GM18907 (cell line): ENCODE measurements around the gene SLC2A1.
A peak's percentile ranks its signal among the peaks of the same experiment; 100 is the strongest.

Experiments used
- ATAC-seq: cut with Tn5 transposase; IDR thresholded peaks from one replicate; pipeline ENCODE4 v1.9.1; 2021; ENCODE audit warnings: mild to moderate bottlenecking, moderate library complexity; ENCODE audit not compliant: unreplicated experiment

Gene SLC2A1

GRCh38 chr1:42961312-42962091 is 2.8 kb upstream of the SLC2A1 start:
- no peak for ATAC-seq

DNA sequence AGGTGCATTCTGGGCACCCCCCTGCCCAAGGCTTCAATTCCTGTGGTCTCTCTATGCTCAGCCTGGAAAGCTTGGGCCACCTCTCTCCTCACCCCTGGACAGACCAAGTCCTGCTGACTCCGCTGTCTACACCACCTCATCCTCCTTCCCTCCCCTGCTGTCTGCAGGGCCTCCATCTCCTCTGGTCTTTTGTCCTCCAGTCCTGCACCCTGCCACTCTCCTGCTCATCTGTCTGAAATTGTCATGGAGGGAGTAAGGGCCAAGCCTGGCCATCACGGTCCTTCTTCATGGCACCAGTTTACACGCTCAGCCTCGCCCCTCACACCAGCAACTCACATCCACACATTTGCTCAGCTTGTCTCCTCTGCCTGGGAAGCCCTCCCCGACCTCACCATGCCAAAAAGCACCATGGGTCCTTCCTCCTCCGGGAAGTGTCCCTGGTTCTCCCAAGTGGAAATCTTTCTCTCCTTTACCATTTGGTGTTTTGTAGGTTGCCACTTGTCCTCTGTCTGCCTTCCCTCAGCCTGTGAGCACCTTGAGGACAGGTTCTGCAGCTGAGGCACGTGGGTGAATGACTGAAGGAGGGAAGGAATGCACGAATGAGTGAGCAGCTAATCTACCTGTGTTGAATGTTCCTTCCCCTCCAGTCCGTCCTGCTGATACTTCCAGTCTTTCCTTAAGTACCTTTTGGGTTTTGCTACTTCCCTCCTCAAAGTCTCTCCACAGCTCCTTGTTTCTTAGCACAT is 2.1 kb upstream of the SLC2A1 start:
- ATAC-seq = no peak

- no peak for ATAC-seq
Measured at GRCh38 chr1:42960122-42960390, 1.4 kb upstream of the SLC2A1 start.

- peak; percentile 64 for ATAC-seq
Measured at GRCh38 chr1:42957880-42958487, 684 bp downstream of the SLC2A1 start.

DNA sequence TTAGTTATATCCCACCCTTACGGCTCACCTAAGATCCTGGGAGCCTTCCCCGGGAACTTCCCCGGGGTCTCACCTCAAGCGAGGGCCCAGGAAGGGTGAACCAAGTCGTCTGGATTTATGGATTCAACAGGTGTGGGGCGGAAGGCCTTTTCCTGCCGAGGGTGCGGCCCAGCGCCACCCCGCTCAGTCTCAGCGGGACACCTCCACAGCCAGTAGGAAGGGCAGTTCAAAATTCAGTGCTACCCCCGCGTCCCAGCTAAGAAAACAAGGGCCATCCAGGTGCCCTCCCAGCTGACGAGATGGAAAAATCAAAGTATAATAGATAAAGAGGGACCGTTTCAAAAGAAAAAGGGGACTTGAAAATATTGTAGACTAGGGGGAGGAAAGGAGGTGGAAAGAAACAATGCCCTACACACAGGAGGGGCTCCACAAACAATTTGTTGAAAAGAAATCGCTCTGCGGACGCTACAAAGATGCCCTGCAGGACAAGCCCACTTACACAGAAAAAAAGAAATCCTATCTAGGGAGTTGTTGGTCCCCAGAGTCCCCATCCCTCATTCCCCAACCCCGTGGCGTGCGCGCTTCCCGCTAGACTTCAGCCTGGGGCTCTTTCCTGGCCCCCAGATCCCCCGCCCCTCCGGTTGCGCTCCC is 1.3 kb downstream of the SLC2A1 start:
- ATAC-seq = no peak

DNA sequence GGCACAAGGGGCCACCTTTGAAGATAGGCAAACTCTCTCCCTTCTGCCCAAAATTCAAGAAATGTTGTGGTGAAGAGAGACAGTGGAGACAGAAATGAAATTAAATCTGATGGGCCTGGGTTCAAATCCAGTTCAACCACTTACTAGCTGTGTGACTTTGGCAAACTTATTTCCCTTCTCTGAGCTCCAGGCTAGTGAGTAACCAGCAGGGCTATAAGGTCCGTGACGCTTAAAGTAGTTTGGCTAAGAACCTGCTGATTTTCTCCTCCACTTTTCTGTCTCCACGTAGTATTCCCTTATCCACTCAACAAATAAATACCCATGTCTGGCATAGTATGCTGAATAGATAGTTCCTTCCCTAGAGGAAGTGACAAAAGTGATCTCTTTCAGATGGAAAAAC is 1.9 kb downstream of the SLC2A1 start:
- no peak for ATAC-seq

- ATAC-seq = no peak
Measured at GRCh38 chr1:42955311-42956063, 3.2 kb downstream of the SLC2A1 start.

DNA sequence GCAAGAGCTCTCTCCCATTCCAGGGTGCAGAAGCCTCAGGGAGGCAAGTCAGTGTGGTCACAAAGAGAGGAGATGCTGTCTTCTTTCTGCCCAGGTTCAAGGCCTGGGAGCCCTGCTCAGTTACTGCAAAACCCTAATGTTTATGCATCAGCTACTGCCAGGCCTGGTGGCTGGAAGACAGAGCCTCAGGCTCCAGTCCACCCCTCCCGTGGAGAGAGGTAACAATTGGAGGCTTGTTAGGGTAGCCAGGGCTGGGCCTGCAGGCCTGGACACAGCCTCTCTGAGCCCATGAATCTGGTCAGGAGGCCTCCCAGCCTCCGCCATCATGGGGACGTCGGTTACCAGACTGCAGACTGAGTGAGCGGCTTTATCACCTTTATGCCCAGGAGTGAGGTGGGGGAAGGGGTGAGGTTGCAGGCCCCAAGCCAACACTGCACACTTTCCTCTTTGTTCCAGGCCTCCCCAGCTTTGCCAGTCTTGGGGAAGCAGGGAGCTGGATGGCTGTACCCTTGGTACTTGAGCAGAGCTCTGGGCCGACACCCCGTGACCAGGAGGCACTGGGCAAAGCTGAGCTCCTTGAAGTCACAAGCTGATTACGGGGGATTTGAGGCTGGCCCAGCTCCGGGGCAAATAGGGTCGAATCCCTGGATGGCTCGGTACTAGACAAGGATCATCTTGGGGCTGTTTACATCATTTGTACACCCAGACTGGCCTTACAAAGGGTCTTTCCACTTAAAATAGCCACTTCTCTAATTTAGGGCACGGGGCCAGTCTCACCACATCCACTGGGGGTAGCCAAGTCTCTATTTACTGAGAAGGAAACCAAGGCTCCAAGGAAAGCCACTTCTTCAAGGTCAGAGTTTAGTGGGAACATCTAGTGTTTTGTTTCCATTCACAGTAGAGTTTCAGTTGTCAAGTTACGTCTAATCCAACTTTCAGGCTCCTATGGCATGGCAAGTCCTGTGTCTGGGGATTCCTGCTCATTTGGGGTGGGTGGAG is 5.2 kb downstream of the SLC2A1 start:
- no peak for ATAC-seq

- peak; percentile 53 for ATAC-seq
Measured at GRCh38 chr1:42952303-42953001, 6.2 kb downstream of the SLC2A1 start.

- ATAC-seq = no peak
Measured at GRCh38 chr1:42951588-42951987, 7.1 kb downstream of the SLC2A1 start.

DNA sequence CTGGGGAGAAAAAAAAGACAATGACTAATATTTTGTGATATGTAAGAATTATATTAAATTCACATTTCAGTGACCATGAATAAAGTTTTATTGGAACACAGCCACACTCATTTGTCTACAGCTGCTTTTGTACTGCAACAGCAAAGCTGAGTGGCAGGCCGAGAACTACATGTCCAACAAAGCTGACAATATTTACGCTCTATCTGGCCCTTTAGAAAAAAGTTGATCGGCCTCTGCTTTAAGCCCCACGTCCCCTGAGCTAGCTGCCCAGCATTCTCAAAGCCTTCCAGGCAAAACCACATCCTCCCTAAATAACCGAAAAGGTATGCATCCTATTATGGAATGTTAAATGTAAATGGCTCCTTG is 8.6 kb downstream of the SLC2A1 start:
- ATAC-seq = no peak

GRCh38 chr1:42949312-42950115 is 9.2 kb downstream of the SLC2A1 start:
- no peak for ATAC-seq

DNA sequence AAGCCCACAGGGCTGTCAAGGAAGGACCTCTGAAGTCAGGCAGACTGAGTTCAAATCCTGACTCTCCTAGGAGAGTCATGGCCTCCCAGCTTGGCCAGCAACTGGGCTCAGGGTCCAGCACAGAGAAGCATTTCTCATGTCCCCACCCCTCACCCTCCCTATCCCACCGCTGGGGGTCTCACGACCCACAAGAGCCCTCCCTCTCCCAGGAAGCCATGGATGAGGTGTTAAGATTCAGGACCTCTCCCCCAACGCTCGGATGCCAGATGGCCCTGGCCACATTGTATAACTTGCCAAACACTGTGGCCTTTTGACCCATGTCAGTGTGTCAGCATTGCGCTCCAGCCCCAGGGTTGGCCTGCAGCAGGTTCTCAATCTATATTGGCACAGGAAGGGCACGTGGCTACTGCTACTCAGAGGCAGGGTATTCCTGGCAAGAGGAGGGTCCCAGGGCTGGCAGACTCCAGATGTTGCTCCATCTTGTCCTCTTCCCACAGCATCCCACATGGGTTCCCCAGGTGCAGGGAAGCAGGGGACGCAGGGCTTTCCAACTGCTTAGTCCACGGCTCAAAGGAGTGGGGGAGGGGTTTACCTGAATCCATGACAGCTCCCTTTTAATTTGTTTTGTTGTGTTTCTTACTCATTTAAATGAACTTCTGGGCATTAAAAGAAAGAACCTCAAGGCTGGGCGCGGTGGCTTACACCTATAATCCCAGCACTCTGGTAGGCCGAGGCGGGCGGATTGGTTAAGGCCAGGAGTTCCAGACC is 10.5 kb downstream of the SLC2A1 start:
- ATAC-seq = no peak

GRCh38 chr1:42947117-42947516 is 11.6 kb downstream of the SLC2A1 start:
- ATAC-seq = no peak

- ATAC-seq = no peak
Measured at GRCh38 chr1:42946120-42946898, 12.4 kb downstream of the SLC2A1 start.

DNA sequence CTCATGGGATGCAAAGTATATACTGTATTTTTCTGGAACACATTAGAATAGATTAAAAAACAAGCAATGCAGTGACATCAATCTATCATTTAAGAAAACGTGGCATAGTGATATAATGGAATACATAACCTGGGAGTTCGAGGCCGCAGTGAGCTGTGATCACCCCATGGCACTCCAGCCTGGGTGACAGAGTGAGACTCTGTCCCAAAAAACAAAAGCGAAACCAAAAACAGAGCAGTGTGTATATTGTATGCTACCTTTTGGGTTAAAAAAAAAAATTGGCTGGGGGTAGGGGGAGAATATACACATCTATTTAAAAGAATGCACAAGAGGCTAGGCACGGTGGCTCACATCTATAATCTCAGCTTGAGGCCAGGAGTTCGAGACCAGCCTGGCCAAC is 13.5 kb downstream of the SLC2A1 start:
- no peak for ATAC-seq
